Measurements from ENCODE around the gene ENTPD3. TPM values are rescaled to one million over a fixed set of nuclear protein-coding genes. Genes with fewer than 3 reads are reported as not detected.

Gene ENTPD3
- total and polyA plus RNA-seq, 2 of the 13 experiments (the other 11 are each of a cell fraction or from before 2014, with no cell fraction given): 0.07 TPM; not detected in 1

GRCh38 chr3:40452876-40453730, 66.1 kb downstream of the ENTPD3 start (continued):
- TF ChIP-seq RXRA (CRISPR knock-in tag; IDR thresholded peaks at IDR 0.05) (peak; percentile 16; the same call in 1 of the 2 replicates), SUZ12 (IDR thresholded peaks at IDR 0.05; ENCODE audit: low read depth, low read length) (no peak), JARID2 (CRISPR knock-in tag; IDR thresholded peaks at IDR 0.05; ENCODE audit: insufficient replicate concordance) (no peak), MTA1 (CRISPR knock-in tag; IDR thresholded peaks at IDR 0.05; ENCODE audit: borderline replicate concordance) (no peak), FOXK1 (CRISPR knock-in tag; IDR thresholded peaks at IDR 0.05; ENCODE audit: borderline replicate concordance, low read depth) (peak; percentile 88; the same call in 1 of the 2 replicates), TFE3 (CRISPR knock-in tag; IDR thresholded peaks at IDR 0.05) (no peak; the same call in 1 of the 2 replicates), ZBTB20 (CRISPR knock-in tag; IDR thresholded peaks at IDR 0.05; ENCODE audit: borderline replicate concordance, low read depth) (peak; percentile 62; the same call in 1 of the 2 replicates), ZNF292 (CRISPR knock-in tag; IDR thresholded peaks at IDR 0.05; ENCODE audit: borderline replicate concordance, low read depth) (no peak), MAFF (IDR thresholded peaks at IDR 0.05; ENCODE audit: low read depth, low read length) (no peak), HNF4G (IDR thresholded peaks at IDR 0.05; ENCODE audit: borderline replicate concordance, low read depth, low read length) (no peak), HNF4G (CRISPR knock-in tag; IDR thresholded peaks at IDR 0.05; ENCODE audit: borderline replicate concordance, low read depth) (peak; percentile 33), GPN1 (CRISPR knock-in tag; IDR thresholded peaks at IDR 0.05; ENCODE audit: borderline replicate concordance) (no peak), STAG1 (CRISPR knock-in tag; IDR thresholded peaks at IDR 0.05) (no peak), ZBTB25 (CRISPR knock-in tag; IDR thresholded peaks at IDR 0.05) (peak; percentile 76), HNRNPH1 (optimal IDR thresholded peaks at IDR 0.05; ENCODE audit: low read depth, low read length) (no peak), ZNF614 (CRISPR knock-in tag; IDR thresholded peaks at IDR 0.05; ENCODE audit: borderline replicate concordance) (peak; percentile 63; the same call in 1 of the 2 replicates), ZFP82 (CRISPR knock-in tag; IDR thresholded peaks at IDR 0.05; ENCODE audit: borderline replicate concordance) (no peak), ZNF878 (CRISPR knock-in tag; IDR thresholded peaks at IDR 0.05) (0 out of 2 replicates have a peak, but pooled peaks have one; percentile 12), HMG20A (CRISPR knock-in tag; IDR thresholded peaks at IDR 0.05; ENCODE audit: borderline replicate concordance) (no peak), MIER3 (CRISPR knock-in tag; IDR thresholded peaks at IDR 0.05; ENCODE audit: borderline replicate concordance) (peak; percentile 63; the same call in 1 of the 2 replicates), TOPORS (CRISPR knock-in tag; IDR thresholded peaks at IDR 0.05) (no peak), ZNF354B (CRISPR knock-in tag; IDR thresholded peaks at IDR 0.05) (no peak), MED8 (CRISPR knock-in tag; IDR thresholded peaks at IDR 0.05; ENCODE audit: insufficient replicate concordance) (no peak), ZNF672 (CRISPR knock-in tag; IDR thresholded peaks at IDR 0.05) (no peak), ZNF256 (CRISPR knock-in tag; conservative IDR thresholded peaks at IDR 0.05) (no peak), ZNF761 (CRISPR knock-in tag; conservative IDR thresholded peaks at IDR 0.05) (0 out of 2 replicates have a peak, but pooled peaks have one; percentile 69), HDAC2 (CRISPR knock-in tag; IDR thresholded peaks at IDR 0.05) (peak; percentile 70), ELF4 (CRISPR knock-in tag; IDR thresholded peaks at IDR 0.05; ENCODE audit: borderline replicate concordance) (no peak)
